Bronchus fibroblast of lung (primary cell): ENCODE results near the gene C5orf52. TPM values are rescaled to one million over a fixed set of nuclear protein-coding genes. Genes with fewer than 3 reads are reported as not detected.

Experiments used
- total RNA-seq: library from RNA; depleted of rRNA; stranded (reverse); fragments of >200 nt; gene quantifications from 2 replicates; pipeline ENCODE4 v1.2.3, GENCODE V29; 2015

Gene C5orf52
- total RNA-seq: not detected in 2 replicates

GRCh38 chr5:157670662-157671591 is at the start of gene C5orf52:
Gene C5orf52 (plus strand): TSS chr5:157671533. CDS start chr5:157671615, 82 bp downstream.

GRCh38 chr5:157652377-157652692 is 19.0 kb upstream of the C5orf52 start, which contains the start of gene SOX30:
Gene SOX30 (minus strand): TSS chr5:157652438. CDS start chr5:157652078, 360 bp downstream.

Other genes with a start within 250 kb of the C5orf52 start
- gene NIPAL4, start 211.3 kb upstream of the C5orf52 start, total RNA-seq: 0.50 TPM in 1 of 2 replicates, not detected in the other
- 7.7 and 8.4 TPM in 2 replicates for gene ADAM19, start 95.8 kb upstream of the C5orf52 start, total RNA-seq
- 0.15 TPM in 1 of 2 replicates, not detected in the other for gene SOX30, start 19.1 kb upstream of the C5orf52 start, total RNA-seq
- gene THG1L, start 59.9 kb downstream of the C5orf52 start, total RNA-seq: 14.4 and 14.5 TPM in 2 replicates
- 1.6 and 2.2 TPM in 2 replicates for gene LSM11, start 72.2 kb downstream of the C5orf52 start, total RNA-seq
- gene CLINT1, start 187.6 kb downstream of the C5orf52 start, total RNA-seq: 62.0 and 68.1 TPM in 2 replicates